ENCODE measurements around the gene NVL. TPM values are rescaled to one million over a fixed set of nuclear protein-coding genes. Genes with fewer than 3 reads are reported as not detected.

NVL gene
- total and polyA plus RNA-seq, 4 donors = 5.3 to 14.0 (median 11.0) TPM

- Histone ChIP-seq H3K27me3 (ENCODE audit: control insufficient read depth in 4 of 4, insufficient read depth in 4 of 4, low read length in 3 of 4) (no peaks in the 10 kb centered on the region), H3K9me3 (ENCODE audit: control insufficient read depth in 4 of 4, low read length in 3 of 4) (no peaks in the 10 kb centered on the region), H3K27ac (ENCODE audit: low read depth in 1 of 2, low read length in 2 of 2) (no peak overlapping the region), H3K36me3 (ENCODE audit: control insufficient read depth in 4 of 4, insufficient read depth in 3 of 4, low read depth in 1 of 4, low read length in 3 of 4) (peaks cover 0 to 5% (median 3%) of the 10 kb centered on the region in 4 donors), H3K9ac (ENCODE audit: low read depth in 1 of 2, low read length in 2 of 2) (no peak overlapping the region), H3K4me3 (ENCODE audit: low read depth in 1 of 3, low read length in 3 of 3) (no peak overlapping the region), H3K4me1 (ENCODE audit: control insufficient read depth in 4 of 4, insufficient read depth in 4 of 4, low read length in 3 of 4) (peaks cover 0 to 5% (median 1%) of the 10 kb centered on the region in 4 donors)
- DNase-seq (ENCODE audit: low spot score) = no peak
- WGBS = 97% methylated on average over 7 of the region's 7 CpGs
- no peak for TF ChIP-seq EGR1 (IDR thresholded peaks at IDR 0.05; ENCODE audit: low read depth in 2 of 2)
- TF ChIP-seq JUND (IDR thresholded peaks at IDR 0.05) = no peak
- no peak for TF ChIP-seq TAF1 (conservative IDR thresholded peaks at IDR 0.05)
- no peak for TF ChIP-seq HNF4A (conservative IDR thresholded peaks at IDR 0.05)
- TF ChIP-seq GABPA (IDR thresholded peaks at IDR 0.05 in 1 of 2, conservative IDR thresholded peaks at IDR 0.05 in 1 of 2) = no peak
These were observed 140.4 kb downstream of the NVL start for GRCh38 chr1:224189561-224189960.

GRCh38 chr1:224188286-224188685, 141.7 kb downstream of the NVL start:
- no peaks in the 10 kb centered on the region for H3K9me3 ChIP-seq (ENCODE audit: control insufficient read depth in 4 of 4, low read length in 3 of 4)
- DNase-seq (ENCODE audit: low spot score) = no peak
- H3K4me1 ChIP-seq (ENCODE audit: control insufficient read depth in 4 of 4, insufficient read depth in 4 of 4, low read length in 3 of 4) = peaks cover 2 to 13% (median 7%) of the 10 kb centered on the region in 4 donors
- WGBS = 93% methylated on average over 2 of the region's 2 CpGs
- no peaks in the 10 kb centered on the region for H3K27me3 ChIP-seq (ENCODE audit: control insufficient read depth in 4 of 4, insufficient read depth in 4 of 4, low read length in 3 of 4)
- no peak overlapping the region for H3K4me3 ChIP-seq (ENCODE audit: low read depth in 1 of 3, low read length in 3 of 3)
- no peak overlapping the region for H3K27ac ChIP-seq (ENCODE audit: low read depth in 1 of 2, low read length in 2 of 2)
- TF ChIP-seq HNF4A (conservative IDR thresholded peaks at IDR 0.05) = no peak
- TF ChIP-seq EGR1 (IDR thresholded peaks at IDR 0.05; ENCODE audit: low read depth in 2 of 2) = no peak
- TF ChIP-seq ZBTB33 (IDR thresholded peaks at IDR 0.05) = no peak
- TF ChIP-seq FOXA1 (IDR thresholded peaks at IDR 0.05) = no peak
- no peak for TF ChIP-seq JUND (IDR thresholded peaks at IDR 0.05)
- no peak for TF ChIP-seq FOXA2 (IDR thresholded peaks at IDR 0.05)
- TF ChIP-seq YY1 (IDR thresholded peaks at IDR 0.05) = no peak
- no peak for TF ChIP-seq SP1 (IDR thresholded peaks at IDR 0.05)
- no peak for TF ChIP-seq MAX (IDR thresholded peaks at IDR 0.05)
- TF ChIP-seq RXRA (IDR thresholded peaks at IDR 0.05) = no peak
- H3K9ac ChIP-seq (ENCODE audit: low read depth in 1 of 2, low read length in 2 of 2) = no peak overlapping the region
- H3K36me3 ChIP-seq (ENCODE audit: control insufficient read depth in 4 of 4, insufficient read depth in 3 of 4, low read depth in 1 of 4, low read length in 3 of 4) = peaks cover 0 to 5% (median 3%) of the 10 kb centered on the region in 4 donors

- WGBS = 96% methylated on average over 8 of the region's 8 CpGs
- Histone ChIP-seq H3K4me3 (ENCODE audit: low read depth in 1 of 3, low read length in 3 of 3) (no peak overlapping the region), H3K9ac (ENCODE audit: low read depth in 1 of 2, low read length in 2 of 2) (no peak overlapping the region), H3K36me3 (ENCODE audit: control insufficient read depth in 4 of 4, insufficient read depth in 3 of 4, low read depth in 1 of 4, low read length in 3 of 4) (no peaks in the 10 kb centered on the region), H3K27ac (ENCODE audit: low read depth in 1 of 2, low read length in 2 of 2) (no peak overlapping the region), H3K9me3 (ENCODE audit: control insufficient read depth in 4 of 4, low read length in 3 of 4) (no peaks in the 10 kb centered on the region), H3K27me3 (ENCODE audit: control insufficient read depth in 4 of 4, insufficient read depth in 4 of 4, low read length in 3 of 4) (no peaks in the 10 kb centered on the region), H3K4me1 (ENCODE audit: control insufficient read depth in 4 of 4, insufficient read depth in 4 of 4, low read length in 3 of 4) (peaks cover 2 to 17% (median 10%) of the 10 kb centered on the region in 4 donors)
- no peak for DNase-seq (ENCODE audit: low spot score)
- no peak for TF ChIP-seq MAX (IDR thresholded peaks at IDR 0.05)
- no peak for TF ChIP-seq RXRA (IDR thresholded peaks at IDR 0.05)
- no peak for TF ChIP-seq FOXA1 (IDR thresholded peaks at IDR 0.05)
These were observed 144.8 kb downstream of the NVL start for GRCh38 chr1:224185208-224185607.
